ENCODE data around the gene OIP5.

- TF ChIP-seq PRDM15 (CRISPR knock-in tag; IDR thresholded peaks at IDR 0.05), result no peak
- no peak for TF ChIP-seq DPF2 (IDR thresholded peaks at IDR 0.05)
- TF ChIP-seq NFYB (IDR thresholded peaks at IDR 0.05; ENCODE audit: insufficient read depth, low read depth, low read length), result no peak
- no peak for TF ChIP-seq SPI1 (IDR thresholded peaks at IDR 0.05; ENCODE audit: borderline replicate concordance, insufficient read depth, low read depth, low read length)
- TF ChIP-seq RFX5 (IDR thresholded peaks at IDR 0.05; ENCODE audit: low read depth, low read length), result no peak
These were observed 30.8 kb downstream of the OIP5 start for GRCh38 chr15:41301587-41301986.
